ENCODE measurements around the gene STUM.
A peak's percentile ranks its signal among the peaks of the same experiment; 100 is the strongest.
"Not testable (repeated sequence)": the region's sequence is repeated elsewhere in the genome, so short reads cannot be mapped to it uniquely, and the experiment has no call there.

STUM gene

DNA sequence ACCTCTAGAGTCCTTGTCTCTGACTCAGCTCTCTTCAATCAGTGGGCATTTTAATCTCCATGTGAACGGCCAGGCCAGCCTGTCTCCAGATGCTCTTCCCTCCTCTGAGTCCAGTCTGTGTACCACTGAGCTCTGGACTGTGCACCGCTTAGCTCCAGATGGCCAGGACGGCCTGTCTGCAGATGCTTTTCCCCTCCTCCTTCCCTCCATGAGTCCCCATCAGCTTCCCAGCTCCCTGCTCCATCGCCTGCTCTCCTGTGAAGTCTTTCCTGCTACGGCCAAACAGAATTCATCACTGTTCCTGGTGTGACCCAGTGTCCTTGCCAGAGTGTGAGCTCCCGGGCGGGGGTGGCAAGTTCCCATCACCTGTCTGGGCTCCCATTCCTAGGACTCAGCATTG is 42.0 kb downstream of the STUM start:
- H3K27me3 ChIP-seq = no peaks in the 10 kb centered on the region
- no peak for DNase-seq
- H3K4me3 ChIP-seq = no peak overlapping the region
- no peaks in the 10 kb centered on the region for H3K36me3 ChIP-seq
- TF ChIP-seq, protein P1, sequence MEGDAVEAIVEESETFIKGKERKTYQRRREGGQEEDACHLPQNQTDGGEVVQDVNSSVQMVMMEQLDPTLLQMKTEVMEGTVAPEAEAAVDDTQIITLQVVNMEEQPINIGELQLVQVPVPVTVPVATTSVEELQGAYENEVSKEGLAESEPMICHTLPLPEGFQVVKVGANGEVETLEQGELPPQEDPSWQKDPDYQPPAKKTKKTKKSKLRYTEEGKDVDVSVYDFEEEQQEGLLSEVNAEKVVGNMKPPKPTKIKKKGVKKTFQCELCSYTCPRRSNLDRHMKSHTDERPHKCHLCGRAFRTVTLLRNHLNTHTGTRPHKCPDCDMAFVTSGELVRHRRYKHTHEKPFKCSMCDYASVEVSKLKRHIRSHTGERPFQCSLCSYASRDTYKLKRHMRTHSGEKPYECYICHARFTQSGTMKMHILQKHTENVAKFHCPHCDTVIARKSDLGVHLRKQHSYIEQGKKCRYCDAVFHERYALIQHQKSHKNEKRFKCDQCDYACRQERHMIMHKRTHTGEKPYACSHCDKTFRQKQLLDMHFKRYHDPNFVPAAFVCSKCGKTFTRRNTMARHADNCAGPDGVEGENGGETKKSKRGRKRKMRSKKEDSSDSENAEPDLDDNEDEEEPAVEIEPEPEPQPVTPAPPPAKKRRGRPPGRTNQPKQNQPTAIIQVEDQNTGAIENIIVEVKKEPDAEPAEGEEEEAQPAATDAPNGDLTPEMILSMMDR (IDR thresholded peaks at IDR 0.05) = no peak
- H3K9me3 ChIP-seq = no peaks in the 10 kb centered on the region
- peaks cover 0 to 7% (median 0%) of the 10 kb centered on the region in 4 donors for H3K4me1 ChIP-seq
- intact Hi-C loops (cut with DNase I; ENCODE audit: low total_unique reads) = no loop called here
- H3K27ac ChIP-seq = no peak overlapping the region

DNA sequence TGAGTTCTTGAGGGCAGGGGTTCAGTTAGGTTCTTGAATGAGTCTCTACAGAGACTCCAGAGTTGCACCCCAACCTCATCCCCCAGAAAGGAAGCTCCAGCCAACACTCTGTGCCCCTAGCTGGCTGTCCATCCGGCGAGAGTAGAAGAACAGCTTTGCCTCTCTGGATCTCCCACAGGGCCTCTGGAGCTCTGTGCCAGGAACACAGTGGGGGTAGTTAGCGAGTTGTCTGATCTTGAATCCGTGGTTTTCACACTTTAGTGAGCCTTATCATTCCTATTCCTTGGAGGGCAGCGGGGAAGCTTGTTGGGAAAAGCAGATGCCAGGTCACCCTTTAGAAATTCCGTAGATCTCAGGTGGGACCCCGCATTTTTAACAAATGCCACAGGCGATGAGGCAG is 45.0 kb downstream of the STUM start:
- no peak overlapping the region for H3K4me3 ChIP-seq
- no peaks in the 10 kb centered on the region for H3K36me3 ChIP-seq
- DNase-seq = no peak
- H3K9me3 ChIP-seq = no peaks in the 10 kb centered on the region
- TF ChIP-seq, protein P1 (IDR thresholded peaks at IDR 0.05) = no peak
- H3K27ac ChIP-seq = no peak overlapping the region
- intact Hi-C loops (cut with DNase I; ENCODE audit: low total_unique reads) = no loop called here
- no peaks in the 10 kb centered on the region for H3K27me3 ChIP-seq
- H3K4me1 ChIP-seq = peaks cover 0 to 7% (median 0%) of the 10 kb centered on the region in 4 donors

DNA sequence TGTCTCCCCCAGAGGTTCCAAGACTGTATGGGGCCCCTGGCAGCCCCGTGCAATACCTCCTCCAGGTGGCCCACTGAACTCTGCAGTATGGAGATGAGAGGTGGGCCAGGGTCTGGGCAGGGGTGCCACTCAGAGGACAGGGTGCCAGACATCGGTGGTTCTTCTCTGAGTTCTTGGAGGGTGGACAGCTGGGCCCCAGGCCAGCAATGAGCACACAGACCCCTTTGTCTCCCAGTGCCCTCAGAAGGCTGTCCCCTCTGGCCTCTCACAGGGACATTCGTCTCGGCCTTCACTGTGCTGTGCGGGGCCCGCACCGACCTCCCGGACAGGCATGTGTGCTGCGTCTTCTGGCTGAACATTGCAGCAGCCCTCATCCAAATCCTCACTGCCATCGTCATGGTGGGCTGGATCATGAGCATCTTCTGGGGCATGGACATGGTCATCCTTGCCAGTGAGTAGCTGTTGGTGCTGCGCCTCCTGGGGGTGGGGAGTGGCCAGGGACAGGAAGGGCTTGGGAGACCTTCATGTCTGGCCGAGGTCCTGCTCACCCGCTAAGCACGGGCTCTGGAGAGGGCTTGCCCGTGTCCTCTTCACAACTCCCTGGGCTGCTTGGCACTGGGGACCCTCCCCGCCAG is 48.1 kb downstream of the STUM start:
- H3K27ac ChIP-seq = no peak overlapping the region
- no peaks in the 10 kb centered on the region for H3K36me3 ChIP-seq
- no peaks in the 10 kb centered on the region for H3K4me1 ChIP-seq
- no peaks in the 10 kb centered on the region for H3K27me3 ChIP-seq
- no peak overlapping the region for H3K4me3 ChIP-seq
- TF ChIP-seq, protein P1 (IDR thresholded peaks at IDR 0.05) = no peak
- intact Hi-C loops (cut with DNase I; ENCODE audit: low total_unique reads) = no loop called here
- no peaks in the 10 kb centered on the region for H3K9me3 ChIP-seq
- DNase-seq = peak in 1 of 2 donors; percentile 6

DNA sequence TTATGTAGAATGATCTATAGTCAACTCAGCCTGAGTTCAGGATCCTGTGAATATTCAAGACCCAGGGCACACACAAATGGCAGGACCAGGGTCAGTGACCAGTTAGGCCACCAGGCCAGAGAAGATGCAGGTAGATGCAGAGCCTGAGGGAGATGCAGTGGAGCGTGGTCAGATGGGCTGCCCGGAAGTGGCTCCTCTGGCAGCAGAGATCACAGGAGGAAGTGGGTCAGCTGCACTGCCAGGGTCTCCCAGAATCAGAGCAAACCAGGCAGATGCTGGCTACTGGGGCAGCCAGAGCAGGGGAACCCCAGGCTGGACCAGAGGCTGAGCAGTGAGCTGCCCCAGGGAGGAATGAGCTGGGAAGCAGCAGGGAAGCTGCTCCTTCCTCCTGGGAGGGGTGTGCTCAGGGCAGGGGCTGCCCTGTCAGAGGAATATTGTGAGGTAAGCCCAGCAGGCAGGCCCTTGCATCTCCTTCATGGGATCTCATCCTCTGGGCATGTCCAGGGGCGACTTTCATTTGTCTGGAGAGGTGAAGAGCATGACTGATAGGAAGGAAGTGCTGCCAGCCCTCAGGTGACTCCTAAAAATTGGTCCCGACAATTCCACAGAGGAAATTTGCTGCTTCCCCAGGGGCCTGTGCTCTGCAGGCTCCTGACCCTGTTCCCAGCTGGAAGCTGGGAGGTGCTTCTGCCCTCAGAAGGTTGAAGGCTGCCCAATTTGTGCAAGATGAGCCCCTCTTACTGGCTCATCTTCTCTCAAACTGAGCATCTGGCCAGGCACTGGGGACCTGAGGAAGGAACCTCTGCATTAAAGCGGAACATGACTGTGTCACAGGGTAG is 49.3 kb downstream of the STUM start:
- TF ChIP-seq, protein P1 (IDR thresholded peaks at IDR 0.05) = no peak
- Histone ChIP-seq H3K36me3 (no peaks in the 10 kb centered on the region), H3K27me3 (no peaks in the 10 kb centered on the region), H3K4me1 (peaks cover 0 to 10% (median 9%) of the 10 kb centered on the region in 4 donors), H3K27ac (no peak overlapping the region), H3K9me3 (no peaks in the 10 kb centered on the region), H3K4me3 (no peak overlapping the region)
- intact Hi-C loops (cut with DNase I; ENCODE audit: low total_unique reads) = no loop called here
- DNase-seq = peak in 1 of 2 donors; percentile 7

DNA sequence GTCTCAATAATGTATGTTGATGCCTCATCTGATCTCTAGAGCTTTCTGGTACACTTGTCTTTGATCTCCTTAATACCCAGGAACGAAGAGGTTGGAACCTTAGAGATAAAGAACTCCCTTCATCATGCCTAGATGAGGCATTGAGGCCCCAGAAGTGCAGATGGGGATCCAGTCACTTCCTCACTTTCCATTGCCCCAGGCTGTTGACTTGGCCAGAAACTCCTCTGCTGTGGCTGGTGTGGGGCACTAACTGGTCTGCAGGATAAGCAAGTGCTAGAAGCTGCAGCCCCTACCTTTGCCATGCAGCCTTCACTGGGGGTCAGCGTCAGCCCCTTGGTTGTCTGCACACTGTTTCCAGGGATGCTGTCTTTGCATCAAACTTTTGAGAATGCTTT is 49.9 kb downstream of the STUM start:
- TF ChIP-seq, protein P1 (IDR thresholded peaks at IDR 0.05) = no peak
- no peaks in the 10 kb centered on the region for H3K36me3 ChIP-seq
- intact Hi-C loops (cut with DNase I; ENCODE audit: low total_unique reads) = no loop called here

DNA sequence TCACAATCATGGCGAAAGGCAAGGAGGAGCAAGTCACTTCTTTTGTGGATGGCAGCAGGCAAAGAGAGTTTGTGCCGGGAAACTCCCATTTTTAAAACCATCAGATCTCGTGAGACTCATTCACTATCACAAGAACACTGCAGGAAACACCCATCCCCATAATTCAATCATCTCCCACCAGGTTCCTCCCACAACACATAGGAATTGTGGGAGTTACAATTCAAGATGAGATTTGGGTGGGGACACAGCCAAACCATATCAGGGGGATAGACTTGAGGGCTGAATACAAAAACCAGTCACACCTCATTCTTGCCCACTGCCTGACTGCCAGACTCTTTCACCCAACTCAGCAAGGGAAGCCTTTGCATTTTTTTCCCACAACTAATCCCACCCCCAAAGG is 50.4 kb downstream of the STUM start:
- DNase-seq; intact Hi-C loops (cut with DNase I; ENCODE audit: low total_unique reads); H3K36me3 ChIP-seq; H3K9me3 ChIP-seq; H3K4me3 ChIP-seq; H3K27me3 ChIP-seq; H3K27ac ChIP-seq: not testable (repeated sequence)
- peaks cover 0 to 21% (median 20%) of the 10 kb centered on the region in 4 donors for H3K4me1 ChIP-seq

More for the DNA sequence above, 49.9 kb downstream of the STUM start:
- Histone ChIP-seq H3K27me3 (no peaks in the 10 kb centered on the region), H3K4me1 (peaks cover 0 to 16% (median 15%) of the 10 kb centered on the region in 4 donors), H3K4me3 (no peak overlapping the region), H3K27ac (no peak overlapping the region), H3K9me3 (no peaks in the 10 kb centered on the region)
- peak in 1 of 2 donors; percentile 5 for DNase-seq

Measured in tibial artery (tissue), 4 donors.